ENCODE results near the gene ADAMTSL1.

Gene ADAMTSL1

DNA sequence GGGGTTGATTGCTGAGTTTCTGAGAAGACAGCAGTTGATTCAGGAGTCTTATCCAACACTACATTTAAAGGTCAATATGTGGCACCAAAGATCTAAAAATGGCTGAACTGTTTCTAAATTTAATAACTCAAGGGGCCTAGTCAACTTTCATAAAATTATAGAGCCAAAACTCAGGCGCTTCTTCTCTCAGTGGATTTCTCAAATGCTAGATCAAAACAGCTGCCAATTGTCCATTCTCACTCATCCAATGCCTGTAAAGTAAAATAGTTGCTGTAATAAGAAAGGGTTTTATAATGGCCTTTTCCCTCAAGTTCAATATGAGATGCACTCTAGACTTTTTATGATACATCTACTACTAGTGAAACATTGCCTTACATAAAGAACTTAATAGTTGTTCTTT is 26.5 kb downstream of the ADAMTSL1 start:
- no peak for DNase-seq

DNA sequence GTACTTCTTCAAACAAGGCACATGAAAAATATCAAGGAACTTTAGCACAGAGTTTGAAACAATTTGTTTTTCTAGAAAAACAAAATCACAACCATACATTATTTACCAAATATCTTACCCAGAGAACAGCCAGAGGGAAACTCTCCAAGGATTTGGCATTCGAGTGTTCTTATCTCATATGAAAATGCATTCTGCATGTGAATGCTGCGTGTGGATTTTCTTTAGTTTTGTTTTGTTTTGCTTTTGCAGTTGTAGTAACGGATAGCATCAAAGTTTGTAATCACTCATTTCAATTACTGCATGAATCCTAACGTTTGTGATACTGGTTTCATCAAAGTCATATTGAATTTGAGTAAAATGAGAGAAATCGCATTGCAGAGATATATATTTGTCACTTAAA is 28.0 kb downstream of the ADAMTSL1 start:
- no peak for DNase-seq

DNA sequence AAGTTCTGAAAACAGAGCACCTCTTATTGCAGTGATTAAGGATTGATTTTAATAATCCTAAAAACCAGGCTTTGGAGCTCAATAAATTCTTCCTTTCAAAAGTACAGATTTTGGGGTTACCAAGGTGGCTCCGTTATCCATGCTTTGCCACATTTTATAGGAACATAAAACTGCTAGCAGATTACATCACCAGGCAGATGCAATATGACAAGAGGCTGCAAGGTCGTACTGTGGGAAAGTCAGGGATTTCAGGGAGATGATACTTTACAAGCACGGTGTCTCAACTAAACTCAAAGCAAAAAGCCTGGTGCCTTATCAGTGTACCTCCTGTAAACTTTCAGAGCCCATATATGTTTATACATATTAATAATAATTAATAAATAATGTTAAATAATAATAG is 28.6 kb downstream of the ADAMTSL1 start:
- DNase-seq, result no peak

DNA sequence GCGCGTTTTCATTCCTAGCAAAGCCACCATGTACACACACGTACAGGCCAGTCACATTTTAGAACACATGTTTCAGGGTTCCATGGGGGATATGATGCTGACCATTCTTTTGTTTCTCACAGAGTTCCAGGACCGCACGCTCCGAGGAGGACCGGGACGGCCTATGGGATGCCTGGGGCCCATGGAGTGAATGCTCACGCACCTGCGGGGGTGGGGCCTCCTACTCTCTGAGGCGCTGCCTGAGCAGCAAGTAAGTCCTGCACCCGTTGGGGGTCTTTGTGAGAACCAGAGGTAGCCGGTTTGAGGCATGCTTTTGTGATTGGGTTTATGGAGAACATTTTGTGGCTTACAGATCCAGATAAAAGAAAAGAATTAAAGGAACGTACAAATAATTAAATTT is 30.8 kb downstream of the ADAMTSL1 start:
- no peak for DNase-seq

DNA sequence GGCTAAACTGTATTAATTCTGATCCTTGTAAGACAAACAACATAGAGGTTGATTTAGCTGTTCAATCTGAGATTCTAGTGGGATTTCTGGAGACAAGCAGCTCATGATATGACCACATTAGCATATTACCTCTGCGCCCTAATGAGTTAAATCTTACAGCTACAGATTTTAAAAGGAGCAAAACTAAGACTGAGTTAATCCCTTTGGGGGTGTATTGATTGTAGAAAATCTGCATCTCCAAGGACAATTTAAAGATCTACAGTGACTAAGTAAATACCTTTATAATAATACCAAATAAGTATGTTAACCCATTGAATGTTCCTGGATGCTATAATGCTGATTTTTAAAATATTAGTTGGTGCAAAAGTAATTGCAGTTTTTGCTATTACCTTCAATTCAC is 33.2 kb downstream of the ADAMTSL1 start:
- no peak for DNase-seq

DNA sequence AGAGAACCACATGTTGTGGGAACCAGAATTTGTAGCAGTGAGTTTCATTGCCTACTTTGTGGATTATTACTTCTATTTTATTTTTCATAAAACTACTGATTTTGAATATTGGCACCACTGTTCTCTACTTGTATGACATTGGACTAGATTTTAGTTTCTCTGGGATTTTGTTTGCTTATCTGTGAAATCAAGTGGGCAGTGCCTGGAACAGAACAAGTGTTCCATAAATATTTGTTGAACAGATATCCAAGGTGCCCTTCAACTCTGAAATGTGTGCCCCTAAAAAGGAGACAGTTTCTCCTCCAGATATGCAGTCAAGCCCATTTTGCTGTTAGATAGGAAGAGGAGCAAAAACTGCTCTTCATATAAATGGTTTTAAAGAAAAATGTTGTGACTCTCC is 42.6 kb downstream of the ADAMTSL1 start:
- no peak for DNase-seq

DNA sequence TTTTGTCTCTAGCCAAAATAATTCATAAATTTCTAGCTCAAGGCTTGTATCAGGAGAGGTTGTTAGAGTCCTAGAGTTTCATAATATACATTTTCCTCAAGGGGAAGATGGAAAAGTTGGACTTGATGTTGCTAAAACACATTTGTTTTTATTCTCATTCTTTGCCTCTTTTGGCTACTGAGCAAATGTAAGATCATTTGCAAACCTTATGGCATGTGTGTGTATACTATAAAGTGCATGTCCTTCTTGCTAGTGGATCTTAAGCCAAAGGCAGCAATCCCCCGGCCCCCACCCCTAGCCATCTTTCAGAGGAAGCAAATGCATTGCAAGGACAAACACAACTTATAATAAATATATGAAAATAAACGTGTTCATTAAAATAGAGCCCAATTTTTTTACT is 43.0 kb downstream of the ADAMTSL1 start:
- DNase-seq, result no peak

DNA sequence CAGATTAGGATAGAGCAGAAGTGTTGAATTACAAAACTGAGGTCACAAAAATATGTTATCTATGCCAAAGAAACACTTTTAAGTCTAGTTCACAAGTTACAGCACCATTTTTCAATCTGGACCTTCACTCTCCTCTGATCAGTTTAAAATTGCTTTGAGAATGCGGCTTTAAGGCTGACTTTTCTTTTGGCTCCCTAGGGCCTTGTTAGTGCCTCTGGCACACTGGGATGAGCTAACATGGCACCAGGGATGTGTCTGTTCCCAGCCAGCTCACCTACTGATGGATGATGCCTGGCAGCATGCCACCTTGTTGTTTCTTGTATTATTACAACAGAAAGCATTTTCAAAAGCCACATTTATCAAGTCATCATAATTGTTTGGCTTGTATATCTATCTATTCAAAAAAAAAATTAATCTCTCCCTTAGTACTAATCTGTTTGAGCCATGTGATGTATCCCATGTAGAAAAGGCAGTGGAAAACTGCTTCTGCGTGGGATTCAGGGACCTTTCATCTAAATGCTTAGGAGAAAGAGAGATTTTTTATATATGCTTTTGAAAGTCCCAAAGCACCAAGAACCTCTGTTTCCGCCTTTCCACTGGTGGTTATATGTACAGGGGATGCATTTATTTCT is 46.6 kb downstream of the ADAMTSL1 start:
- DNase-seq, result no peak

DNA sequence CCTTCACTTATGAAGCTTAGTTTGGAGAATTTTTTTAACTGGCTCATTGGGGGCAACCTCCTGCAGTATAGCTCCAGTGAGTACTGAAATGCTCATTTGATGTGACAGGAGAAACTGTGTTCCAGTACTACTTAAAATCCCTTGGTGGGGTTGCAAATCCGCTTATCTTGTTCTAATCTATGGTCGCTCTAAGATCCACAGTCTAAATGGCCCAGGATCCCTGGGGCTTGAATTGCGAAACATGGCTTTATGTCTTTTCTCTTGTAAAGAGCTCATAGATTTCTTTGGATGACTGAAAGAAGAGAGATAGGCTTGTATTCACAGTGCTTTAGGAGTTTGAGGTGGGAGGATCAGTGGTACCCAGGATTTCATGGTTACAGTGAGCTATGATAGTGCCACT is 52.7 kb downstream of the ADAMTSL1 start:
- DNase-seq, result no peak

DNA sequence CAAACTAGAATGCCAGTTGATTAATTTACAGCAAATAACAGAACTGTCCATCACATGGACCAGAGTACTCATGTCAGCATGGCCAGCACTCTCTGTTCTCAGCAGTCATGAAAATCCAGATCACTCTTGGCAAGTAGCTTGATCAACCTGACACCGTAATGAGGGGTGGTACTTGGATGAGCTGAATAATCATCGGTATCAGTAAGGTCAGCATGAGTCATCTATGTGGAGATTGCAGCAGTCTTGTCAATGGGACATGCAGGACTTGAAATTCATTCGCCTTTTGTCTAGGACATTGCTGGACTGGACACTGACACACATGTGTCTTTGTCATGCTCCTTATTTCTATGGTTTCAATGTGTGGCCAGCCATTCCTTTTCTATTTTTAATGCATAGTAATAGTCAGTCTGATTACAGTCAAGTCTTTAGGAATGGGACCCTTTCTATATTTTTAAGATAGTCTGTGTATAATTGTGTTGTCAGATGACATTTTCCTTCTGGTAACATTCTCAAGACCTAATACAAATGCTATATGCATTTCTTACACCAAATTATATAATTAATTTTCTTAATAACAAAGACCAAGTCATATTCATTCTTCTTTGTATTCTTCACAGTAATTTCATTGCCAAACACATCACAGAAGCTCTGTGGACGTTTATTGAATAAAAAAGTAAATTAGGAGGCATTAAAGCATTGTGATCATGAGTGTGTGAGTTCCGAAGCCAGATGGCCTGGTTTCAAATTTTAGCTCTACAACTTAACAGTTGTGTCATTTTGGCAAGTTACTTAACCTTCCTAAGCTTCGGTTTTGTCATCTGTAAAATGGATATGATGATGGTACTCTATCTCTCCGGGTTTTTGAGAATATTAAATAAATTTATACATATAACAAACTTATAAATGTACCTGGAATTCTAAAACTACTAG is 57.4 kb downstream of the ADAMTSL1 start:
- no peak for DNase-seq

DNA sequence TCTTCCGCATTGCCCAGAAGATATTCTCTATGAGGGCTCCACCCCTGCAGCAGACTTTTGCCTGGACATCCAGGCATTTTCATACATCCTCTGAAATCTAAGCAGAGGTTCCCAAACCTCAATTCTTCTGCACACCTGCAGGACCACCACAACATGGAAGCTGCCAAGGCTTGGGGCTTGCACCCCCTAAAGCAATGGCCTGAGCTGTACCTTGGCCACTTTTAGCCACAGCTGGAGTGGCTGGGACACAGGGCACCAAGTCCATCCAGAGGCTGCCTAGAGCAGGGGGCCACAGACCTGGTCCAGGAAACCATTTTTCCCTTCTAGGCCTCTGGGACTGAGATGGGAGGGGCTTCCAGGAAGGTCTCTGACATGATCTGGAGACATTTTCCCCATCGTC is 60.7 kb downstream of the ADAMTSL1 start:
- DNase-seq, result no peak

DNA sequence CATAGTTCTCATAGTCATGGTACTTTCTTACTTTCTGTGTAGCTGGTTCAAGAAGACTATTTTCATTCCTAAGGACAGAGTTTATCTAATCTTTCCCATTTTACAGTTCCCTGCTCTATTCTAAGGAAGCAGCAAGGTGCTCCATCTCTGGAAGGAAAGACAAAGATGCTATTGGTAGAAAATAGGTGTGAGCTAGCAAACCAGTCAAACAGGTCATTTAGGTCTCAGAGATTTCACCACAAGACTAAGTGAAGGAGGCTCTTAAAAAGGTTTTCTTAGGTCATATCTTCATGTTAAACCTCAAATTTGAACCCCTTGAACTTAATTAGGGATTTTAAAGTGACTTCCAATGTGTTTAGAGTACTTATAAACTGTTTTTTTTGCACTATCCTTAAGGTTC is 62.6 kb downstream of the ADAMTSL1 start:
- DNase-seq, result no peak

DNA sequence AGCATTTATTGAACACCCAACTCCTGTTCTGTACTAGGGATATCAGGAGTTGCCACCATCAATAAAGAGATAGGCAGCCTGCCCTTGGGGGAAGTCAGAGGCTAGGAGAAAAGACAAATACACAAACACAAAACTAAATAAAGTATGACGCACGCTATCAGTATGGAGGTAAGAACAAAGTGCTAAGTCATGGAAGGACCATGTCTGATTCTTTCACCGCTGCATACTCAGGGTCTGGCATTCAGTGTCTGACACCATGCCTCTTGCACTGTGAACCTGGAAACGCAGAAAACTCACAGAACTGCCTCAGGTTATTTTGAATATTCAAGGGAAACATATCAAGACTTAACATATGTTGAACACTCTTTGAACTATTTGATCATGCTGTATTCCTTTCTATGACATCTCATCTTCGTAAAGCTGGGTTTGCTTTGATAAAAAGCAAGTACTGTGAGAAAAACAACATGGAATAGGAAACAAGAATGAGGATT is 65.3 kb downstream of the ADAMTSL1 start:
- DNase-seq, result no peak

DNA sequence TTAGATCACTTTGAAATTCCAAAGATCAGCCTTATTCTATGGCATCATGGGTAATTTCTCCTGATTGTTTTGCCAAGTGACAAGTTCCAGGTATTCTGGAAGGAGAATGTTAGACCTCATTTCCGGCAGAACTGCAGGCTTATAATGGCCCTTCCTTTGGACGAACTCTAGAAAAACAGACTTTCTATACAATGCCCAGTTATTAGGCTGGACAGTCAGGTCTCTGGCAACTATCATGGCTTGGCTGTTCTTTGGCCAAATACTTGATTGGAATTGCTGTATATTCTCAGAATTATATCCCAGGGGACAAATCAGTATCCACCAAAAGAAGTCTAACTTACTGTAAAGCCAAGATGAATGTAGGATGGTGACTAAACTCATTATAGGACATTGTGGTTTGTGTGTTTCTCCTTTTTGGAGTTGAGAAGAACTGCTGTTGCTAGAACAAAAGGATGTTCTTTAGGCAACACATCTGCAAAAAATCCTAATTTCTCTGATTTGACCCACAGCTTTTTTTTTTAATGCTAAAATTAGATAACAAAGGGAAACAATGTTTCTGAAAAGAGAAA is 69.0 kb downstream of the ADAMTSL1 start:
- DNase-seq, result no peak

DNA sequence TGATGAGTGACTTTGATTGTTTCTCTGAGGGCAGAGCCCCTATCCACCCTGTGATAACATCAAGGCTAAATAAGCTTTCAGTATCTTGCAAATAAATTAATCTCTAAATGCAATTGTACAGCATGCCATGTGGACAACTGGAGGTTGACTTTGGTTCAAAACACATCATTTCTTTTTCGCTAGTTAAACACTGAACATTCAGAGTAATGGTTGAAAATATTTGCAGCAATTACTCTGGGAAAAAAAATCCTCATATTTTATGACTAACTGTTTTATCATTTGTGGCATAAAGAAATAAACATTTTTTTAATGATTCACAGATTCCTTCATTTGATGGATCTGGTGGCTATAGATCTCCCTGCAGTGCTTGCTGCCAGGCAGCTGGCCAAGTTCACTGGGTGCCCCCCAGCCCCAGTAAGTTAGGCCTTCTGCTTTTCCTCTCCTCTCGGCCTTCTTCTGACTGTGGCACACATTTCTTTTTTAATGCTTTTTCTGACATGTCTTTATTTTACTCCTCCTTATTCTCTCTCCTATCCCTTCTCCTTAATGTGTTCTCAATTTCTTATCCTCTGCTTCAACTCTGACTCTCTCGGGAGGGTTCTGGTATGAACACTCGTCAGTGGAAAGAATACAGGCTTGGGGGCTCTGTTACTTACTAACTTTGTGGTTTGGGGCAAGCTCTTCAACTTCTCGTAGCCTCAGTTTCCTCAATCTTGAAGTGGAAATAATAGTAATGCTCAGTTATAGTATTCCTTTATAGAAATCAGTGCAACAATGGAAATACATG is 69.6 kb downstream of the ADAMTSL1 start:
- no peak for DNase-seq

DNA sequence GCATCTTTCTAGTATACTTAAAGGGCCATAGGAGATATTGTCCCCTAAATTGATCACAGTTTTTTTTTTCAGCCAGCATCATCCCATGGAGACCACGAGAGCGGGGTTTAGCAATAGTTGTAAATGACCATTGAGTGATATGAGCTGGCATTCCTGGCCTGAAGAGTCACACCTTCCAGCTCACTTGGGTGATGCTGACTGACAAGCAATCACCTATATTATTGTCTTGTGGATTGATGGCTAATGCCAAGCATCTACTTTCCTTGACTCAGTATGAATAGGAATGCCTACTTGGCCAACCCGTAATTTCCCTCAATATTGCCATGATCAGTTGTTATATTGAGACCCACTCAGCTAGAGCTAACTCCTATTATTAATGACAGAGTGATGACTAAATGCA is 70.5 kb downstream of the ADAMTSL1 start:
- no peak for DNase-seq

DNA sequence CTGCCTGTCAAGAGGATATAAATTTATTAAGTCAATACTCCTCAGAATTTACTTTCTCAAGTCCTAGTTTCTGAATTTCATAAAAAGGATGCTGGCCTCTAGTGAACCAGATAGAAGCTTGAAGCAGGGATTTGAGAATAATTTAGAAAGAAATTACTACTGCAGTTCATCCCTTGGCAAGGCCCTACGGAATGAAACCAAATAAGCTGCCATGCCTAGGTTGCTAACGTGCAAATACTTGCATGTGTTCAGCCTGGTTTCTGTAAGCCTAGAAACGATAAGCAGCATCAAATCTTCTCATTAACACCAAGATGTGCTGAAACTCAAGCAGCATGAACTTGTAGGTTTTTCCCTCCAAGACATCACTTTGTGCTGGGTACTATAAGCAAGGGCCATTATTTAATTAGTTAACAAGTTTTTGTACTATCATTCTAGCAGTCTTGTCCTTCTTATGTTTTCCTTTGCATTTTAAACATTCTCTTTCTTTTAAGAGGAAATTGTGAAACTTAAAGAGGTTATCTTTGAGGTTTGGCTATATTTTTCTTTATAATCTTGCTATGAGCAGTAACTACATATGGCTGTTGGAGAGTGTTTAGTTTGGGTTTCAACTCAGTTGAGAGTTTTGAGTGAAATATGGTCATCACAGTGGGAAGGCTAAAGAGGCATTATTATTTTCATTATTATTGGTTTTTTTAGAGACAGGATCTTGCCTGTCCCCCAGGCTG is 71.8 kb downstream of the ADAMTSL1 start:
- no peak for DNase-seq

DNA sequence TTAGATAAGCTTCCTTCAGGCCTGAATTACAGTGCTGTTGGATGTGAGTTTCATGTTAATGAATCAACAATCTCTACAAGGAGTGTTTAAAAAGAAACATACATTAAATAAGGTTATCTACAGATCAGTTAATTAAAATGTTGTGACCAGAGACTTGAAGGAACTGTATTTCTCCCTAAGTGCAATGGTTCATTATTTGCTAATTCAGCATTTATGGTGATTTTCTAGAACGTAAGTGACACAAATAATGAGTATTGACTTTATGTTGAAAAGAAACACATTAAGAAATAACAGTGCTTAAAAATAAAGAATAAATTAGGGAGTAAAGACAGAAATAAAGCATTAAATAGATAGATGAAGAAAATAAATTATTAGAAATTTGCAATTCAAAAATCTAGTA is 74.5 kb downstream of the ADAMTSL1 start:
- DNase-seq, result no peak

DNA sequence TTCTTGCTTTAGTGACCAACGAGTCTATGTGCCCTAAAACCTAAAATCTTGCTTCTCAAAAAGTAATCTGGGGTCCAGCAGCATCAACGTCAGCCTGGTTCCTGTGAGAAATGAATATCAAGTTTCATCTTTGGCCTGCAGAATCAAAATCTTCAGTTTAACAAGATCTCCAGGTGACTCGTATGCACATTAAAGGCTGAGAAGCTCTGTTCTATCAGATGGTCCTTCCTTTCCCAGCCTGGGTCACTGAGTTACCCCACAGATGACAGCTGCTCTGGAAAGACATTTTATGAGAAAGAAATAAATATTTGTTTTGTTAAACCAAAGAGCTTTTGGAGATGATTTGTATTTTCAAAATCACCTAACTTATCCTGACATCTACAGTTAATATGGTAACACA is 75.8 kb downstream of the ADAMTSL1 start:
- DNase-seq, result no peak

DNA sequence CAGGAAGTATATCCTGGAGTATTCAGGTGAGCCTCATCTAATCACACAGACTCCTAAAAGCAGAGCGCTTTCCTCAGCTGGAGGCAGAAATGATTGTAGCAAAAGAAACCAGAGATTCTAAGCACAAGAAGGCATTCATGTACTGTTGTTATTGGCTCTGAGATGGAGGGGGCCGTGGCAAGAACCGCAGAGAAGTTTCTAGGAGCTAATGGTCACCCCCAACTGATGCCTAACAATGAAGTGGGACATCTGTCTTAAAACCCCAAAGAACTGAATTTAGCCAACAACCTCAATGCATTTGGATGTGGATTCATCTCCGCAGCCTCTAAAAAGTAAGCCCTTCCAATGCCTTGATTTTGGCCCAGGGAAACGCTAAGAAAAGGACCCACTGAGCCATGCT is 76.3 kb downstream of the ADAMTSL1 start:
- no peak for DNase-seq

DNA sequence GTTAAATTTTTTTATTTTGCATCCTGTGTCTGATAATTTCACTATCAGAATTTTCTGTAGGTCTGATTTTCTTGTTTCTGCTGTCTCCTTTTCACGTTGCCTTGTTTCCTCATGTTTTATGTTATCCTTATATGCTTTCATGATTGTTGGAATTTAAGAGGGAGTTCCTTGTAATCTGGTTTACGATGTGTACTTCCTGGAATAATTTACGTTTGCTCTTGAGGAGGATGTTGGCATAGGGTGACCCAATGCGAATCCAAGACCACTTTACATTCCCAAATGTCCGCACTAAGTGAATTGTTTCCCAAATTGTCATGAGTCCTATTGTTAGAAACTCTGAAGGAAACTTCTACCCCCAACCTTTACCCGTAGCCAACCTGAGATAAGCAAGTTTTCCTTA is 80.3 kb downstream of the ADAMTSL1 start:
- no peak for DNase-seq

DNA sequence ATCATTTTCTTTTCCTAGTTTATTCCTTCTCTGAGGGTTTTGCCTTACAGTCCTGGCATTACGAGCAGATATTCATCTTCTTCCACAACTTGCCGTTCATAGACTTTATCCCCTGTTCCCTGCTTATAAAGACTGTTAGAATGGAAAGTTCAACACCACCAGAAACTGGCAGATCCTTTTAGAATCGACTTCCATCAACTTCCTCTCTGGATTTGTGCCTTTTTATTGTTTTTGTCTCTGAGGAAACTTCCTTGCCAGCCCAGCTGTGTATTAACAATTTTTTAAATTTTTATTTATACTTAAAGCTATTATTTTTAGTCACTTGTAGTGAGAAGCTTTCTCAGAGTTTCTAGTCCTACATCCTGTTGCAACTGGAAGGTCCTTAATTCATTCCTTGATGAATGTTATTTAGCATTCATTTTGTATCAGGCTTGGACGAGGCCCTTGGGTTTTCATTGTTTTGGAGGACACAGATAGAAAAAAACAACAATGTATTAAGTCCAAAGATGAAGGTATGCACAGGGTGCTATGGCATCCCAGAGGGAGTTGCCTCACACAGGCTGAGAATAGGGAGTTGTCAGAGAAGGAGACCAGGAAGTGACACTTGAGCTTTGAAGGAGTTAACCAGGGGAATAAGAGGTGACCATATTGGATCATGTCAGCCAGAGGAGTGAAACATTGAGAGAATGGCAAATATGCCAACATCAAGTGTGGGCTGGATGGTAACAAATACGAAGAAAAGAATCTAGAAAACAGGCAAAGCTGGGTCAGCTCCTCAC is 81.3 kb downstream of the ADAMTSL1 start:
- DNase-seq, result no peak

Measured in NCI-H1417 treated with DMSO at 0.1 percent for 48 hours (cell line).